Posterior vena cava (tissue), 2 donors: Measurements from ENCODE around the gene PDE3A. TPM values are rescaled to one million over a fixed set of nuclear protein-coding genes. Genes with fewer than 3 reads are reported as not detected.
"Not testable (repeated sequence)": the region's sequence is repeated elsewhere in the genome, so short reads cannot be mapped to it uniquely, and the experiment has no call there.

Experiments
- DNase-seq: peaks from one replicate; pipeline ENCODE4 v3.0.0-alpha.2; 2020; ENCODE audit warnings: low spot score
- intact Hi-C, 2 donors: fragments of 100-400 bp; cut with DNase I; formaldehyde crosslinking; loops; one replicate each; pipeline versions ENCODE4 v1.14.1 to v1.14.2; 2022 to 2023
- long read RNA-seq, 2 donors: library from polyadenylated mRNA; unstranded; transcript quantifications; one replicate each; pipeline ENCODE4 v2.0.0, GENCODE V29; 2020 to 2021
- total RNA-seq, 2 donors: library from RNA; stranded (reverse); fragmentation: NEBNext Ultra II Directional; extraction: Animal tissue kit (Norgen Biotek cat#: 25700); gene quantifications; one replicate each; pipeline ENCODE4 v1.2.1, GENCODE V29; 2021
- donor health status: DM: yes; HTN: yes; CAD: no.
- donor health status: DM: yes; HTN: yes; CAD: no.

Gene PDE3A
- 10 to 100 TPM; 52.8 to 59.4 TPM for total RNA-seq
- long read RNA-seq, donor 1, full-length matches to known transcripts, result 4 of 34 reads
- long read RNA-seq, donor 1, partial matches to known transcripts, result 4 of 34 reads
- long read RNA-seq, donor 1, other reads (novel, unspliced or antisense), result 26 of 34 reads
- long read RNA-seq, donor 2, full-length matches to known transcripts, result 4 of 17 reads
- long read RNA-seq, donor 2, partial matches to known transcripts, result 2 of 17 reads
- long read RNA-seq, donor 2, other reads (novel, unspliced or antisense), result 11 of 17 reads

DNA sequence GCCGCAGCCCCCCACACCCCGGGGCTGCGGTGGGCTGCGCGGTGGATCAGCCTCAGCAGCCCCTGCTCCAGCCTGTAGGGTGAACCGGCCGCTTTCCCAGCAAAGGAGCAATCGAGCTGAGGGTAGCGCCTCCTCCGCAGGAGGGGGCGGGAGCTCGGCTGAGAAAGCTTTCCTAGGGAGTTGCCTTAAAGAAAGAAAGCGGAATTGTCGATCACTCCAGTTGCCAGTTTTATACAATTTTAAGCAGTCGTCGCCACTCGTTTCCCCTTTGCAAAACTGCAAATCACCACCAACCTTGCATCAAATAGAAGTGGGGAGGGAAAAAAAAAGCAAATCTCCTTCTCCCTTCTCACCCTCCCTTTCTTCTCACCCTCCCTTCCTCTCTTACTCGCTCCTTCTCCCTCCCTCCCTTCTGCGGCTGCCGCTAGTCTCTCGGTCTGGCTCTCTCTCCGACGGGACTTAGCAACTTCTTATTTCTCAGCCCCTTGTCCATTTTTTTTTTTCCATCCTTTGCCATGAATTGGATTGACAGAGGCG, at the start of gene PDE3A:
Gene PDE3A (plus strand): TSS at position 424 of the 537 bp plus-strand sequence. CDS start 748 bp downstream, outside the sequence.
- DNase-seq, result peak; percentile 91

DNA sequence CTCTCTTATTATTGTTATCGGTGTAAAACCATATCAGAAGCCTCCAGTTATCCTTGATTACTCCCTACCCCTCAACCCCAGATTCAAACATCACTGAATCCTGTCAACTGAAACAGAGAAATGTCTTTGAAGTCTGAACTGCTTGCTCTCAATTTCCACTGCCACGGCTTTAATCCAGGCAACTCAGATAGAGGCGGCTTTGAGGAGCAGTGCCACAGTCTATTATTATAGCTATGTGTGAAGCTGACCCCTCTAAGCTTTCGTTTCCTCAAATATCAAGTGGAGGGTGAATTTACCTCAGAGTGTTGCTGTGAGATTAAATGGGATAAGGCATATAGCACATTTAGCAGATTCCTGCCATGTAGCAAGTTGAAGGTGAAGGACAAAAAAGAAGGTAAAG, 49.0 kb upstream of the PDE3A start:
- intact Hi-C loops, result no loop called here
- DNase-seq, result no peak

More for the DNA sequence above, at the start of gene PDE3A:
- intact Hi-C loops, result no loop called here

DNA sequence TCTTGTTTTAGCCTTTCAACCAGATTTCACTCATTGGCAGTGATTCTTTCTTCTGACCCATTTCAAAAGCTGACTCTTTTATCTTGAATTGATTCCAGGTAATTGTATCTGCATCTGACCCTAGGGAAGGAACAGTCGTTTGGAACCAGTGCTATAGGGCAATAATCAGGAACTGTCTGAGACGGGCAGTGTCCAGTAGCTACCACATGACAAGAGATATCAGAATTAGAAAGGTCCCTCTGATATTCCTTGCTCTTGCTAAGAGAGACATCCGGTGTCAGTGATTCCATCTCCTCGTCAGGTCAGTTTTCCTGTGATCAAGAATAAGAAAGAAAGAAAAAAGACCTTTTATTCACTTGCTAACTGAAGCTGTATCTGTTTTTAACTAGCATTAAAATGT, 47.8 kb upstream of the PDE3A start:
- DNase-seq, result no peak
- intact Hi-C loops, result no loop called here

DNA sequence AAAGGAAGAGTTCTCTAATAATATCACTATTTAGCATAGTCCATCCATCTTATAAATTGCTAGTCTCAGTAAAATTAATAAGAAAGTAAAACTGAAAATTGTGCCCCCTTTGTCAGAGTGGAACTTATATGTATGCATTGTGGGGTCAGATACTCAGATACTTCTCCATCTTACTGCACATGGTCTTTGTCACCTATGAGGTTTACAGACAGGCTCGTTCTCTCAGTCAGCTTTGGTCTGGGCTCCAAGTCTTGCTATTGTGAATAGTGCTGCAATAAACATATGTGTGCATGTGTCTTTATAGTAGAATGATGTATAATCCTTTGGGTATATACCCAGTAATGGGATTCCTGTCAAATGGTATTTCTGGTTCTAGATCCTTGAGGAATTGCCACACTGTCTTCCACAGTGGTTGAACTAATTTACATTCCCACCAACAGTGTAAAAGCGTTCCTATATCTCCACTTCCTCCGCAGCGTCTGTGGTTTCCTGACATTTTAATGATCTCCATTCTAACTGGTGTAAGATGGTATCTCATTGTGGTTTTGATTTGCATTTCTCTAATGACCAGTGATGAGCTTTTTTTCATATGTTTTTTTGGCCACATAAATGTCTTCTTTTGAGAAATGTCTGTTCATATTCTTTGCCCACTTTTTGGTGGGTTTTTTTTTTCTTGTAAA, 37.4 kb upstream of the PDE3A start:
- DNase-seq, intact Hi-C loops: not testable (repeated sequence)

DNA sequence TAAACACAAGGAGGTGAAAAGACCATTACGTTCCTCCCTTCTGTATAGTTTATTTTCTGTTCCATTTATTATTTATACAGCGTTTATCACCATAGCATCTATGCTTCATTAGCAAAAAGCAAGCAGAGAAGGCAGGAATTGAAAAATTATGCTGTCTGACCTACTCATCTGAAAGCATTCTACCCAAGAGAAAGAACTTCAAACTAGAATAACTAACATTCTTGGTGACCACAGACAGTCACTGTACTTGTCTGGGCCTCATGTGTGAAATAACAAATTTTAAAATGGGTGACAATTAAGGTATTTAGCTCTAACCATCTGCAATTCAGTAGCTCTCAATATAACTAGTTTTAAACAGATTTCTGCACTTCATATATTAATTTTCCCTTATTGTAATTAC, 29.3 kb upstream of the PDE3A start:
- DNase-seq, result no peak
- intact Hi-C loops, result no loop called here

- DNase-seq, result no peak
- intact Hi-C loops, result no loop called here
Measured at GRCh38 chr12:20342111-20342510, 26.2 kb upstream of the PDE3A start.

GRCh38 chr12:20345866-20346265, 22.5 kb upstream of the PDE3A start:
- no peak for DNase-seq
- intact Hi-C loops, result no loop called here

GRCh38 chr12:20350026-20350425, 18.3 kb upstream of the PDE3A start:
- DNase-seq, result no peak
- intact Hi-C loops, result no loop called here

- intact Hi-C loops, result no loop called here
- no peak for DNase-seq
Measured at GRCh38 chr12:20350495-20350894, 17.8 kb upstream of the PDE3A start.

GRCh38 chr12:20351406-20351805, 16.9 kb upstream of the PDE3A start:
- intact Hi-C loops, result no loop called here

DNA sequence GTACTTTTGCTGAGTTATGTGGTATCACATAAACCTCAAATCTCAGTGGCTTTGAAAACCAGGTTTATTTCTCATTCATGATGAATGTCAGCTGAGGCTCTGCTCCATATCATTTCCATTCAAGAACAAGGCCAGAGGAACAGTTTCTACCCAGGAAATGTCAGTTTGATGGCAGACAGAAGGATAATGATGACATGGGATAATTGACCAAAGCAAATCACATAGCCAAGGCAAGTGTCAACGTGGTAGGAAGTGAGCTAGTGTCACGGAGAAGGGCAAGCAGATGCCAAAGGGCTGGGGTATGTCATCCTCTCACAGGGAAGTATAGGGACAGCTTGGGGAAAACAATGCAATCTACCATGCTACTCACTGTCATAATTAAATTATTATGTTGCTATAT, 12.3 kb upstream of the PDE3A start:
- intact Hi-C loops, result no loop called here
- DNase-seq, result no peak

More at GRCh38 chr12:20351406-20351805, 16.9 kb upstream of the PDE3A start:
- no peak for DNase-seq

DNA sequence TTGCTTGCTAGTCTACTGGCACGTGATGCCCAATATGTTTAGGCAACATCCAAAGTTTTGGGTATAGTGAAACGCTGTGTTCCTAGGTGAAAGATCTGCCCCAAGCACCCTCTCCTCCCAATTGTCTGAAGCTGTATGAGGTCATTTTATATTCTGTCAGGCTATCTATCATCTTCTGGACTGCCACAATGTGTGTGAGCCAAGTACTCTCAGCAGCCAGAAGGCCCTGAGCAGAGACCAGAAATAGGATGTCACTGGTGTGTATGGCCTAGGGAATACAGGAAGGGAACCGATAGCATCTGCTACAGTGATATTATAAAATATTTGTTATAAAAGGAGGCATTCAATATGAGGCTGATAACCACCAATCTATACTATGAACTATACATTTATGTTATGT, 7.9 kb upstream of the PDE3A start:
- no peak for DNase-seq
- intact Hi-C loops, result no loop called here

- no peak for DNase-seq
- intact Hi-C loops, result no loop called here
Measured at GRCh38 chr12:20361416-20361815, 6.9 kb upstream of the PDE3A start.

- intact Hi-C loops, result no loop called here
- no peak for DNase-seq
Measured at GRCh38 chr12:20364501-20364900, 3.8 kb upstream of the PDE3A start.

DNA sequence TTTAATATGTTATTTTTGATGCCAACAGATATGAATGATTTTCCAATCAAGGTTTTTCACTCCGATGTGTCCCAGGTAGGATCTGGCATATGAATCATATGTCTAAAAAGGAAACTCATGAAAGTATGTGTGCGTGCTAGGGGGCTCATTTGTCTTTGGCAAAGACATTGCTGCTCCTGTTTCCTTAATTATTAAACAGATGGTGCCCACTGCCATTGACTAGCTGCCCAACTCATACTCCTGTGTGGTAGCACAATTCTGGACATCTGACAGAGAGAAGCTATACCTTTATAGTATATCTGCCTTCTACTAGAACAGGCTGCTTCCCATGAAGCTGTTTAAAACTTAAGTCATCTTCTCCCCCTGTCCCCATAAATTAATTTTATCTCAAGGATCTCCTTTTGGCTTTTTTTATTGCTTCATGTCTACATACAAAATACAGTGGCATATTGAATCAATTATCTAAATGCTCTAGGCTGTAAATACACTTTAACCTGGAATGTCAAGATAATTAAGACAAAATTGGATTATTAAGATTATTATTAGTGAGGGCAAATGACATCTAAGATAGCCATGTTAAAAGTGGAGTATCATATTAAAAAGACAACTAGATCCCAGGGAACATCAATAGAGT, 1.4 kb upstream of the PDE3A start:
- DNase-seq, result no peak
- intact Hi-C loops, result no loop called here

DNA sequence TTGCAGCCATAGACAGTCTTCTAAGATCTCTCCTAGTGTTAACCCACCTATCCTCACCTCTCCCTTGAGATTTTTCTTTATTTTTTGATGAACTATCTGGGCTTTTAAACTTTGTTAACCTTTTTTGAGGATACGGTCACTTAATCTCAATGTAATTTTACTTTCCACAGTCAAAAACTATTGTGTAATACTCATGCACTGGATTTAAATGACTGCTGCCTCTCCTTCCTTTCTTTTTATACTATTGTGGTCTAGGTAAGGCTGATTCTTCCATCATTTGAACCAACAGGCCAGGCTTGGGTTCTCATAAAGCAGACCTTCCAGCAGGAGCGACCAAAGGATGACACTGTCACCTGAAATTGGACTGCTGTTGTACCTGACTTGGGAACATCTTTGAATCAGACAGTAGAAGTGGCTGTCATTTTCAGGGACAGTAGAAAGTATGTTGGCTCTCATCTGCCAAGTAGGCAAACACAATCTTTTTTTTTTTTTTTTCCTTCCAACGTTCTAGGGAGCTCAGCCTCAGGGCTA, 689 bp upstream of the PDE3A start:
- DNase-seq, result no peak
- intact Hi-C loops, result no loop called here

DNA sequence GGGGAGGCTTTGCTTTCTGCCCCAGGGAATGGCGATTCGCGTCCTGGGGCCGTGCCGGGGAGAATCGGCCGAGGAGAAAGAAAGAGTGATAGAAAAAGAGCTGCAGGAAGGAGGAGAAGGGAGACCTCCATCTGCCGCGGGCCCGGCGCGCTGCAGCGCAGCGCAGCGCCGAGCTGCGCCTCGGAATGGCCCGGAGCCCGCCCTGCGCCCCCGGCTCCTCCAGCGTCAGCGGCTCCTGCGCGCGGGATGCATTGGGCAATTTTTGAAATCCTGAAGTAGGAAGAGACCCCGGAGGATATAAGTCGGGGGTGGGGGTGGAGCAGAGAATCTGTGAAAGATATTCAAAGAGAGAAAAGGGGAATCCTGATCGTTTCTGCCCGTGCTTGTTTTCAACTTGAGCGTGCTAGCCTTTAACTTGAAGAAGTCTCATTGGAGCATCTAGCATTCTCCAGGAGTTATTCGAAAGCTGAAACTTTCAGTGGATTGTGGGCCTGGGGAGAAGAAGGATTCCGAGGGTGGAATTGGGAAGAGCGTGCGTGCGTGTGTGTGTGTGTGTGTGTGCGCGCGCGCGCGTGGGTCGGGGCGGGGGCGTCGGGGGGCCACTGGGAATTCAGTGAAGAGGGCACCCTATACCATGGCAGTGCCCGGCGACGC, 441 bp downstream of the PDE3A start:
- intact Hi-C loops, result no loop called here

DNA sequence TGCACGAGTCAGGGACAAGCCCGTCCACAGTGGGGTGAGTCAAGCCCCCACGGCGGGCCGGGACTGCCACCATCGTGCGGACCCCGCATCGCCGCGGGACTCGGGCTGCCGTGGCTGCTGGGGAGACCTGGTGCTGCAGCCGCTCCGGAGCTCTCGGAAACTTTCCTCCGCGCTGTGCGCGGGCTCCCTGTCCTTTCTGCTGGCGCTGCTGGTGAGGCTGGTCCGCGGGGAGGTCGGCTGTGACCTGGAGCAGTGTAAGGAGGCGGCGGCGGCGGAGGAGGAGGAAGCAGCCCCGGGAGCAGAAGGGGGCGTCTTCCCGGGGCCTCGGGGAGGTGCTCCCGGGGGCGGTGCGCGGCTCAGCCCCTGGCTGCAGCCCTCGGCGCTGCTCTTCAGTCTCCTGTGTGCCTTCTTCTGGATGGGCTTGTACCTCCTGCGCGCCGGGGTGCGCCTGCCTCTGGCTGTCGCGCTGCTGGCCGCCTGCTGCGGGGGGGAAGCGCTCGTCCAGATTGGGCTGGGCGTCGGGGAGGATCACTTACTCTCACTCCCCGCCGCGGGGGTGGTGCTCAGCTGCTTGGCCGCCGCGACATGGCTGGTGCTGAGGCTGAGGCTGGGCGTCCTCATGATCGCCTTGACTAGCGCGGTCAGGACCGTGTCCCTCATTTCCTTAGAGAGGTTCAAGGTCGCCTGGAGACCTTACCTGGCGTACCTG, 1.1 kb downstream of the PDE3A start:
- intact Hi-C loops, result no loop called here
- DNase-seq, result peak; percentile 94

More for the DNA sequence above, 441 bp downstream of the PDE3A start:
- DNase-seq, result peak; percentile 82

DNA sequence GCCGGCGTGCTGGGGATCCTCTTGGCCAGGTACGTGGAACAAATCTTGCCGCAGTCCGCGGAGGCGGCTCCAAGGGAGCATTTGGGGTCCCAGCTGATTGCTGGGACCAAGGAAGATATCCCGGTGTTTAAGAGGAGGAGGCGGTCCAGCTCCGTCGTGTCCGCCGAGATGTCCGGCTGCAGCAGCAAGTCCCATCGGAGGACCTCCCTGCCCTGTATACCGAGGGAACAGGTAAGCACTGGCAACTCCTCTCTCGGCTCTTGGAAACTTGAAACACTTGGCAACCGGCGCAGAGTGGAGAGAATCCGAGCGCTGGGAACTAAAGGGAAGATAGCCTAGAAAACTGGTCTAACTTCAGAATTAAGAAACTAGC, 1.7 kb downstream of the PDE3A start:
- DNase-seq, result no peak
- intact Hi-C loops, result no loop called here
